Neural progenitor cell (in vitro differentiated cells): ENCODE data around the gene CORO6. TPM values are rescaled to one million over a fixed set of nuclear protein-coding genes. Genes with fewer than 3 reads are reported as not detected.

Source experiments
- DNase-seq: peaks from one replicate; pipeline ENCODE4 v3.0.0-alpha.2; 2016; ENCODE audit warnings: low spot score
- H2AFZ ChIP-seq: fragments of 200-600 bp; sonication (generic); replicated peaks from 2 replicates; pipeline ENCODE4 v1.6.1; 2016; ENCODE audit warnings: antibody characterized with exemption
- H3F3A ChIP-seq: fragments of 200-600 bp; sonication (generic); 2 replicates; pipeline ENCODE4 v1.6.1; 2016; ENCODE audit warnings: antibody characterized with exemption, low read depth
- H3K27ac ChIP-seq: fragments of 200-600 bp; sonication (generic); 2 replicates; pipeline ENCODE4 v1.5.1; 2016; ENCODE audit warnings: mild to moderate bottlenecking
- H3K27me3 ChIP-seq: fragments of 200-600 bp; sonication (generic); 2 replicates; pipeline ENCODE4 v1.6.1; 2016; ENCODE audit warnings: mild to moderate bottlenecking, moderate library complexity
- H3K36me3 ChIP-seq: fragments of 200-600 bp; sonication (generic); 2 replicates; pipeline ENCODE4 v1.5.1; 2016
- H3K4me1 ChIP-seq: fragments of 200-600 bp; sonication (generic); 2 replicates; pipeline ENCODE4 v1.6.1; 2016; ENCODE audit warnings: mixed run types
- H3K4me2 ChIP-seq: fragments of 200-600 bp; sonication (generic); 2 replicates; pipeline ENCODE4 v1.6.1; 2016
- H3K4me3 ChIP-seq: fragments of 200-600 bp; sonication (generic); 2 replicates; pipeline ENCODE4 v1.5.1; 2016
- H3K79me2 ChIP-seq: fragments of 200-600 bp; sonication (generic); 2 replicates; pipeline ENCODE4 v1.6.1; 2016; ENCODE audit warnings: low read depth
- H3K9ac ChIP-seq: fragments of 200-600 bp; sonication (generic); 2 replicates; pipeline ENCODE4 v1.6.1; 2016
- H3K9me3 ChIP-seq: fragments of 200-600 bp; sonication (generic); 2 replicates; pipeline ENCODE4 v1.5.1; 2016; ENCODE audit warnings: low read depth
- H4K20me1 ChIP-seq: fragments of 200-600 bp; sonication (generic); 2 replicates; pipeline ENCODE4 v1.6.1; 2016; ENCODE audit warnings: low read depth
- H3K27ac Mint-ChIP-seq: 3 replicates; pipeline ENCODE4 v1.8.0; 2021; ENCODE audit warnings: mixed read lengths
- H3K27me3 Mint-ChIP-seq: 2 replicates; pipeline ENCODE4 v1.8.0; 2022; ENCODE audit warnings: low read depth, mild to moderate bottlenecking, inconsistent platforms, moderate library complexity, mixed read lengths; ENCODE audit not compliant: insufficient read depth
- H3K36me3 Mint-ChIP-seq: 3 replicates; pipeline ENCODE4 v1.8.0; 2021; ENCODE audit warnings: mixed read lengths
- H3K4me1 Mint-ChIP-seq: 3 replicates; pipeline ENCODE4 v1.8.0; 2021; ENCODE audit warnings: mixed read lengths
- H3K4me3 Mint-ChIP-seq: 3 replicates; pipeline ENCODE4 v1.8.0; 2021; ENCODE audit warnings: mild to moderate bottlenecking, moderate library complexity, mixed read lengths
- H3K9me3 Mint-ChIP-seq: 3 replicates; pipeline ENCODE4 v1.8.0; 2020; ENCODE audit warnings: mixed read lengths
- EZH2 ChIP-seq: fragments of 200-600 bp; sonication (generic); IDR thresholded peaks from 2 replicates; pipeline ENCODE4 v1.6.1; 2017; ENCODE audit warnings: antibody characterized with exemption, mild to moderate bottlenecking, moderate library complexity
- EZH2phosphoT487 ChIP-seq: fragments of 200-600 bp; sonication (generic); IDR thresholded peaks from 2 replicates; pipeline ENCODE4 v1.6.1; 2017; ENCODE audit warnings: antibody characterized with exemption
- small RNA-seq: library from RNA; depleted of rRNA; stranded (forward); fragments of <200 nt; gene quantifications from one replicate; pipeline ENCODE3, GENCODE V24; 2015
- total RNA-seq: library from RNA; depleted of rRNA; stranded (reverse); fragments of >200 nt; gene quantifications from 2 replicates; pipeline ENCODE4 v1.2.3, GENCODE V29; 2015; ENCODE audit warnings: low replicate concordance
- TF ChIP-seq, protein P1 (sequence below): fragments of 200-600 bp; sonication (generic); IDR thresholded peaks from 2 replicates; pipeline ENCODE4 v1.5.1; 2017; ENCODE audit warnings: antibody characterized with exemption, mild to moderate bottlenecking

The CORO6 gene
- total RNA-seq, 1 donor from 2014 or later: 3.9 TPM

DNA sequence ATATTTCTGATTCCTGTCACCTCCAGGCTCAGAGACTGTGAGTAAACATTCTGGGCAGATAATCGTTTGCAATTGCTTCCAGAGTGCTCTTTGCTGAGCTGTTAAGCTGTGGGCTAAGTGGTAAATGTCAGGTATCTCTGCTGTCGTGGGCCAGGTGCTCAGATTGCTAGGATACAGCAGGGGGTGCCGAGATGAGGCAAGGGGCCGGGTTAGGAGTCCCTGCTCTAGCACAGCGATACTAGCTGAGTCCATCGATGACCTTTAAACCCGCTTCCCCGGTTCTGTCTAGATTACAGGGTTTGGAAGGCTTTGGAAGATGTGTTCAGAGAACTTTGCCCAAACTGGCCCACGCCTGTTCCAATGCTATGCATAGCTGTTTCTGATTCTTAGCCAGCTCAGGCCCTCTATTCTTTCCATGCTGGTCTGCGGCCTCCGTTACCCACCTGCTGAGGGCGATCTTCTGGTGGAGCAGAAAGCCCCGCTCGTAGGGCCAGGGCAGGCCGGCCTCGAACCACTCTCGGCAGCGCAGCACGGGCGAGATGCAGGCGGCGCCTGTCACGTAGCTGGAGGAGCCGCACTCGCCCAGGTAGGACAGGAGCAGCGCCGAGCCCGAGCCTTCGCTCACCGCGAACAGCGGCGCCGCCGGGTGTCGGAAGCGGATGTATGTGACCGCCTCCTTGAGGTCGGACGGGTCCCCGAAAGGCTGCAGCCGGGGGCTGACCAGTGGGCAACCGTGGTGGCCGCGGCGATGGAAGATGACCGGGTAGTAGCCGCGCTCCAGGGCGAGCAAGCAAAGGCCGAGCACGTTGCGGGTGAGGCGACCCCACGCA, 56.9 kb downstream of the CORO6 start:
- Histone ChIP-seq H3K79me2 (peaks cover 7% of the 10 kb centered on the region), H3K4me3 (peak overlapping the region; percentile 71), H3K36me3 (no peaks in the 10 kb centered on the region), H3K9ac (no peak overlapping the region), H2AFZ (peak overlapping the region; percentile 83), H3K9me3 (no peaks in the 10 kb centered on the region), H3K4me1 (peaks cover 15% of the 10 kb centered on the region), H3K27me3 (peaks cover 42% of the 10 kb centered on the region), H4K20me1 (peaks cover 15% of the 10 kb centered on the region), H3F3A (peaks cover 41% of the 10 kb centered on the region), H3K27ac (no peak overlapping the region), H3K4me2 (peak overlapping the region; percentile 96)
- Mint-ChIP-seq H3K4me3 (peak overlapping the region; percentile 84), H3K9me3 (no peaks in the 10 kb centered on the region), H3K4me1 (peaks cover 20% of the 10 kb centered on the region), H3K27me3 (peaks cover 32% of the 10 kb centered on the region), H3K36me3 (peaks cover 3% of the 10 kb centered on the region), H3K27ac (no peak overlapping the region)
- peak; percentile 78 for DNase-seq
- TF ChIP-seq EZH2phosphoT487: no peak
- TF ChIP-seq, protein P1, sequence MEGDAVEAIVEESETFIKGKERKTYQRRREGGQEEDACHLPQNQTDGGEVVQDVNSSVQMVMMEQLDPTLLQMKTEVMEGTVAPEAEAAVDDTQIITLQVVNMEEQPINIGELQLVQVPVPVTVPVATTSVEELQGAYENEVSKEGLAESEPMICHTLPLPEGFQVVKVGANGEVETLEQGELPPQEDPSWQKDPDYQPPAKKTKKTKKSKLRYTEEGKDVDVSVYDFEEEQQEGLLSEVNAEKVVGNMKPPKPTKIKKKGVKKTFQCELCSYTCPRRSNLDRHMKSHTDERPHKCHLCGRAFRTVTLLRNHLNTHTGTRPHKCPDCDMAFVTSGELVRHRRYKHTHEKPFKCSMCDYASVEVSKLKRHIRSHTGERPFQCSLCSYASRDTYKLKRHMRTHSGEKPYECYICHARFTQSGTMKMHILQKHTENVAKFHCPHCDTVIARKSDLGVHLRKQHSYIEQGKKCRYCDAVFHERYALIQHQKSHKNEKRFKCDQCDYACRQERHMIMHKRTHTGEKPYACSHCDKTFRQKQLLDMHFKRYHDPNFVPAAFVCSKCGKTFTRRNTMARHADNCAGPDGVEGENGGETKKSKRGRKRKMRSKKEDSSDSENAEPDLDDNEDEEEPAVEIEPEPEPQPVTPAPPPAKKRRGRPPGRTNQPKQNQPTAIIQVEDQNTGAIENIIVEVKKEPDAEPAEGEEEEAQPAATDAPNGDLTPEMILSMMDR: peak; percentile 45
- no peak for TF ChIP-seq EZH2

Small RNA genes lying within 50 kb of the gene (small RNA-seq; reads per million reads assigned to genes)
- not detected for gene RNU6-920P

Other genes starting within 250 kb of the CORO6 start
- 83.9 and 125 TPM in 2 replicates for gene TAOK1, start 232.5 kb downstream of the CORO6 start, total RNA-seq
- 2.5 and 5.0 TPM in 2 replicates for gene ABHD15, start 55.9 kb downstream of the CORO6 start, total RNA-seq
- 9.2 and 47.0 TPM in 2 replicates for gene TP53I13, start 54.2 kb downstream of the CORO6 start, total RNA-seq
- gene GIT1, start 33.3 kb downstream of the CORO6 start, total RNA-seq: 17.6 and 51.0 TPM in 2 replicates
- gene ANKRD13B, start 29.8 kb downstream of the CORO6 start, total RNA-seq: 2.8 and 24.0 TPM in 2 replicates